Measurements from ENCODE around the gene ARHGEF2. TPM values are rescaled to one million over a fixed set of nuclear protein-coding genes. Genes with fewer than 3 reads are reported as not detected.

Gene ARHGEF2
- total and polyA plus RNA-seq, 2 of the 13 experiments (the other 11 are each of a cell fraction or from before 2014, with no cell fraction given): 16.1 to 32.1 TPM

DNA sequence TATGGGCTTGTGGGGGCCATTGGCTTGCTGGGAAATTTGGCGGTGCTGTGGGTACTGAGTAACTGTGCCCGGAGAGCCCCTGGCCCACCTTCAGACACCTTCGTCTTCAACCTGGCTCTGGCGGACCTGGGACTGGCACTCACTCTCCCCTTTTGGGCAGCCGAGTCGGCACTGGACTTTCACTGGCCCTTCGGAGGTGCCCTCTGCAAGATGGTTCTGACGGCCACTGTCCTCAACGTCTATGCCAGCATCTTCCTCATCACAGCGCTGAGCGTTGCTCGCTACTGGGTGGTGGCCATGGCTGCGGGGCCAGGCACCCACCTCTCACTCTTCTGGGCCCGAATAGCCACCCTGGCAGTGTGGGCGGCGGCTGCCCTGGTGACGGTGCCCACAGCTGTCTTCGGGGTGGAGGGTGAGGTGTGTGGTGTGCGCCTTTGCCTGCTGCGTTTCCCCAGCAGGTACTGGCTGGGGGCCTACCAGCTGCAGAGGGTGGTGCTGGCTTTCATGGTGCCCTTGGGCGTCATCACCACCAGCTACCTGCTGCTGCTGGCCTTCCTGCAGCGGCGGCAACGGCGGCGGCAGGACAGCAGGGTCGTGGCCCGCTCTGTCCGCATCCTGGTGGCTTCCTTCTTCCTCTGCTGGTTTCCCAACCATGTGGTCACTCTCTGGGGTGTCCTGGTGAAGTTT lies 36.4 kb downstream of the ARHGEF2 start (continued):
- TF ChIP-seq LBX2 (CRISPR knock-in tag; IDR thresholded peaks at IDR 0.05; ENCODE audit: borderline replicate concordance) (no peak), ZNF709 (CRISPR knock-in tag; IDR thresholded peaks at IDR 0.05) (no peak), PREB (CRISPR knock-in tag; IDR thresholded peaks at IDR 0.05) (no peak), NKX3-1 (CRISPR knock-in tag; IDR thresholded peaks at IDR 0.05) (no peak), PRPF4 (IDR thresholded peaks at IDR 0.05; ENCODE audit: low read depth, low read length, poor library complexity, severe bottlenecking) (peak; percentile 9), ZNF747 (CRISPR knock-in tag; IDR thresholded peaks at IDR 0.05; ENCODE audit: borderline replicate concordance) (no peak), ATRX (CRISPR knock-in tag; IDR thresholded peaks at IDR 0.05; ENCODE audit: borderline replicate concordance) (no peak), TOPORS (CRISPR knock-in tag; IDR thresholded peaks at IDR 0.05) (no peak), ZSCAN30 (CRISPR knock-in tag; IDR thresholded peaks at IDR 0.05) (no peak), RBFOX2 (IDR thresholded peaks at IDR 0.05; ENCODE audit: low read depth, low read length) (peak; percentile 75), HDAC6 (IDR thresholded peaks at IDR 0.05; ENCODE audit: low read depth, low read length) (no peak), ZNF766 (CRISPR knock-in tag; IDR thresholded peaks at IDR 0.05; ENCODE audit: borderline replicate concordance) (no peak), FIP1L1 (IDR thresholded peaks at IDR 0.05; ENCODE audit: borderline replicate concordance, insufficient read depth, low read depth, low read length) (no peak), RBAK (CRISPR knock-in tag; IDR thresholded peaks at IDR 0.05) (no peak), ZNF274 (CRISPR knock-in tag; IDR thresholded peaks at IDR 0.05) (no peak), GABPB1 (CRISPR knock-in tag; IDR thresholded peaks at IDR 0.05) (peak; percentile 45; the same call in 1 of the 2 replicates), ETV5 (CRISPR knock-in tag; IDR thresholded peaks at IDR 0.05; ENCODE audit: borderline replicate concordance) (no peak), ZBTB14 (CRISPR knock-in tag; IDR thresholded peaks at IDR 0.05) (no peak), SRY (CRISPR knock-in tag; IDR thresholded peaks at IDR 0.05) (no peak), ZNF777 (CRISPR knock-in tag; IDR thresholded peaks at IDR 0.05) (no peak), PHB2 (IDR thresholded peaks at IDR 0.05; ENCODE audit: partially characterized antibody) (no peak), TBP (CRISPR knock-in tag; IDR thresholded peaks at IDR 0.05) (no peak), ZFP36 (IDR thresholded peaks at IDR 0.05; ENCODE audit: borderline replicate concordance, low read depth, low read length, partially characterized antibody) (no peak)
- TF ChIP-seq, protein P1, sequence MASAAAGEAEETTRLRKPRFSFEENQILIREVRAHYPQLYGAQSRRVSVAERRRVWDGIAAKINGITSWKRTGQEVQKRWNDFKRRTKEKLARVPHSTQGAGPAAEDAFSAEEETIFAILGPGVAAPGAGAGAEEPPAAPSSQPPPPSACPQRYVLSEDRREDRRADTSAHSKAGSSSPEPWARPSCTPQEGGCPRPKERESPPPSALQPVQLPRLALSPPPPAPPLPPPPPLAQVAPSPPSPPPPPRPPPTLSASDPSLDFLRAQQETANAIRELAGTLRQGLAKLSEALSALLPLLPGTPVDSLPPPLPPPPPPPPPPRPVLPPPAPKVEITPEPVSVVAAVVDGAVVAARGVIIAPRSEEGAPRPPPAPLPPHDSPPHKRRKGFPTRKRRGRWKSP (CRISPR knock-in tag; IDR thresholded peaks at IDR 0.05): no peak
- TF ChIP-seq, protein P2, sequence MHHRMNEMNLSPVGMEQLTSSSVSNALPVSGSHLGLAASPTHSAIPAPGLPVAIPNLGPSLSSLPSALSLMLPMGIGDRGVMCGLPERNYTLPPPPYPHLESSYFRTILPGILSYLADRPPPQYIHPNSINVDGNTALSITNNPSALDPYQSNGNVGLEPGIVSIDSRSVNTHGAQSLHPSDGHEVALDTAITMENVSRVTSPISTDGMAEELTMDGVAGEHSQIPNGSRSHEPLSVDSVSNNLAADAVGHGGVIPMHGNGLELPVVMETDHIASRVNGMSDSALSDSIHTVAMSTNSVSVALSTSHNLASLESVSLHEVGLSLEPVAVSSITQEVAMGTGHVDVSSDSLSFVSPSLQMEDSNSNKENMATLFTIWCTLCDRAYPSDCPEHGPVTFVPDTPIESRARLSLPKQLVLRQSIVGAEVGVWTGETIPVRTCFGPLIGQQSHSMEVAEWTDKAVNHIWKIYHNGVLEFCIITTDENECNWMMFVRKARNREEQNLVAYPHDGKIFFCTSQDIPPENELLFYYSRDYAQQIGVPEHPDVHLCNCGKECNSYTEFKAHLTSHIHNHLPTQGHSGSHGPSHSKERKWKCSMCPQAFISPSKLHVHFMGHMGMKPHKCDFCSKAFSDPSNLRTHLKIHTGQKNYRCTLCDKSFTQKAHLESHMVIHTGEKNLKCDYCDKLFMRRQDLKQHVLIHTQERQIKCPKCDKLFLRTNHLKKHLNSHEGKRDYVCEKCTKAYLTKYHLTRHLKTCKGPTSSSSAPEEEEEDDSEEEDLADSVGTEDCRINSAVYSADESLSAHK (CRISPR knock-in tag; IDR thresholded peaks at IDR 0.05; ENCODE audit: borderline replicate concordance): no peak

Data from HepG2 (cell line).